GM12878 (cell line): Measurements from ENCODE around the gene TXNL4A. TPM values are rescaled to one million over a fixed set of nuclear protein-coding genes. Genes with fewer than 3 reads are reported as not detected.

Source experiments
- ATAC-seq: fragments of 200-7000 bp; cut with Tn5 transposase; 3 replicates; pipeline ENCODE4 v1.9.1; 2020; ENCODE audit warnings: mild to moderate bottlenecking, moderate library complexity
- BruUV-seq: library from RNA; stranded (reverse); fragments of 400-500 nt; replicated peaks from 2 replicates; lab custom pipeline; 2021; lab: Mats Ljungman, UMichigan
- CTCF ChIA-PET: fragments of 300-600 bp; sonication (Branson Sonifier 250); formaldehyde crosslinking; extraction: SDS; loops from one replicate; lab custom pipeline; 2021; ENCODE audit warnings: inconsistent platforms; lab: Yijun Ruan, JAX
- POLR2A ChIA-PET: fragments of 350-600 bp; formaldehyde crosslinking; extraction: SDS; loops from one replicate; lab custom pipeline; 2021; ENCODE audit warnings: inconsistent platforms; lab: Charles Lee
- RAD21 ChIA-PET: fragments of 300-600 bp; sonication (Branson Sonifier 250); formaldehyde crosslinking; loops from one replicate; lab custom pipeline; 2023; ENCODE audit warnings: antibody characterized with exemption; ENCODE audit not compliant: unreplicated experiment; lab: Charles Lee
- SMC1A ChIA-PET: fragments of 300-600 bp; sonication (Branson Sonifier 250); formaldehyde crosslinking; loops from one replicate; lab custom pipeline; 2023; ENCODE audit not compliant: unreplicated experiment, uncharacterized antibody; lab: Charles Lee
- DNase-seq: peaks from one replicate; pipeline ENCODE4 v3.0.0-alpha.2; 2011; ENCODE audit warnings: low read depth, low spot score
- FAIRE-seq: peaks from 3 replicates; lab custom pipeline; 2011; peaks lifted over from hg19 to GRCh38; lab: Jason Lieb, UNC
- H2AFZ ChIP-seq: 2 replicates; pipeline ENCODE4 v1.6.0; 2011; ENCODE audit warnings: low read depth, low read length, control low read depth; ENCODE audit not compliant: control insufficient read depth
- H3K27ac ChIP-seq: 2 replicates; pipeline ENCODE4 v1.5.1; 2011; ENCODE audit warnings: control low read depth; ENCODE audit not compliant: control insufficient read depth, insufficient read depth
- H3K27me3 ChIP-seq, 2 experiments: replicated peaks in 1 of 2; 2 replicates each; pipeline versions ENCODE4 v1.6.0 to v1.6.1; 2011; ENCODE audit warnings: low read length in 1 of 2; ENCODE audit not compliant: control insufficient read depth in 2 of 2, insufficient read depth in 2 of 2
- H3K36me3 ChIP-seq, 2 experiments: 2 replicates each; pipeline ENCODE4 v1.5.1; 2011; ENCODE audit warnings: low read length in 1 of 2; ENCODE audit not compliant: control insufficient read depth in 2 of 2, insufficient read depth in 2 of 2
- H3K4me1 ChIP-seq: 2 replicates; pipeline ENCODE4 v1.6.1; 2011; ENCODE audit warnings: mild to moderate bottlenecking, low read length, moderate library complexity, mixed read lengths; ENCODE audit not compliant: control insufficient read depth, insufficient read depth
- H3K4me2 ChIP-seq: 2 replicates; pipeline ENCODE4 v1.6.0; 2011; ENCODE audit warnings: control low read depth; ENCODE audit not compliant: control insufficient read depth, insufficient read depth
- H3K4me3 ChIP-seq: fragments of 200-600 bp; sonication (generic); 2 replicates; pipeline ENCODE4 v1.5.1; 2016
- H3K79me2 ChIP-seq: 2 replicates; pipeline ENCODE4 v1.6.0; 2011; ENCODE audit warnings: low read length; ENCODE audit not compliant: control insufficient read depth, insufficient read depth
- H3K9ac ChIP-seq: 2 replicates; pipeline ENCODE4 v1.8.0; 2011; ENCODE audit warnings: low read length, control low read depth, mixed read lengths; ENCODE audit not compliant: control insufficient read depth, insufficient read depth
- H3K9me3 ChIP-seq: replicated peaks from 3 replicates; pipeline ENCODE4 v1.5.1; 2011; ENCODE audit warnings: mild to moderate bottlenecking, low read length; ENCODE audit not compliant: control insufficient read depth, insufficient read depth
- H4K20me1 ChIP-seq: 2 replicates; pipeline ENCODE4 v1.6.0; 2011; ENCODE audit not compliant: control insufficient read depth, insufficient read depth
- ASH2L ChIP-seq: fragments of 300-600, 200-600 bp; sonication (generic); IDR thresholded peaks from 2 replicates; pipeline ENCODE4 v1.6.1; 2017; ENCODE audit warnings: low read depth, mild to moderate bottlenecking, borderline replicate concordance
- EP300 ChIP-seq, 2 experiments: fragments of 150-350 bp in 1 of 2; IDR thresholded peaks; 2 replicates each; pipeline ENCODE4 v1.6.1; 2011 to 2012; ENCODE audit warnings: low read depth in 2 of 2, low read length in 2 of 2, borderline replicate concordance in 1 of 2, improper control_type of control experiment in 1 of 2, inconsistent platforms in 1 of 2; ENCODE audit not compliant: control insufficient read depth in 1 of 2
- KLF5 ChIP-seq: fragments of 450-650 bp; IDR thresholded peaks from 2 replicates; pipeline ENCODE4 v1.6.1; 2014; ENCODE audit warnings: mild to moderate bottlenecking; ENCODE audit not compliant: partially characterized antibody
- NFXL1 ChIP-seq: fragments of 450-650 bp; IDR thresholded peaks from 2 replicates; pipeline ENCODE4 v1.6.1; 2017; ENCODE audit warnings: antibody characterized with exemption, mild to moderate bottlenecking, borderline replicate concordance
- NRF1 ChIP-seq: conservative IDR thresholded peaks from 2 replicates; pipeline ENCODE4 v1.6.1; 2011; ENCODE audit warnings: mild to moderate bottlenecking, low read depth, low read length, improper control_type of control experiment
- POLR2AphosphoS2 ChIP-seq: IDR thresholded peaks from 2 replicates; pipeline ENCODE4 v1.6.1; 2011; ENCODE audit warnings: low read depth, mild to moderate bottlenecking, low read length, improper control_type of control experiment, moderate library complexity
- RAD51 ChIP-seq: fragments of 450-650 bp; IDR thresholded peaks from 2 replicates; pipeline ENCODE4 v1.6.1; 2016; ENCODE audit warnings: moderate library complexity, mild to moderate bottlenecking, inconsistent platforms
- RELA ChIP-seq: fragments of 450-650 bp; IDR thresholded peaks from 2 replicates; pipeline ENCODE4 v1.8.0; 2014; ENCODE audit warnings: borderline replicate concordance; ENCODE audit not compliant: partially characterized antibody
- SMARCA5 ChIP-seq: fragments of 450-650 bp; IDR thresholded peaks from 2 replicates; pipeline ENCODE4 v1.6.1; 2017; ENCODE audit warnings: mild to moderate bottlenecking
- TCF3 ChIP-seq: IDR thresholded peaks from 2 replicates; pipeline ENCODE4 v1.6.1; 2012; ENCODE audit warnings: low read depth, mild to moderate bottlenecking, low read length, borderline replicate concordance; ENCODE audit not compliant: insufficient read depth
- WGBS: methylation state at CpG from one replicate; pipeline ENCODE4 v1.1.6; 2016; ENCODE audit warnings: low lambda C conversion rate; ENCODE audit not compliant: insufficient replicate concordance, insufficient coverage; ENCODE audit errors: missing lambda C conversion rate; 5-methylcytosine and 5-hydroxymethylcytosine counted together
- in situ Hi-C: fragments of 300-500 bp; cut with MboI; formaldehyde crosslinking; loops from 9 replicates; pipeline ENCODE4 v1.14.3; 2018; ENCODE audit warnings: mixed read lengths
- intact Hi-C: fragments of 100-400 bp; cut with micrococcal nuclease; formaldehyde crosslinking; loops from one replicate; pipeline ENCODE4 v1.14.2; 2022; ENCODE audit not compliant: unreplicated experiment
- polyA plus RNA-seq, 11 experiments: library from polyadenylated mRNA; depleted of rRNA in 4 of 11; unstranded in 6 of 11; stranded (reverse) in 5 of 11; fragments of >200 nt; fragmentation: Nextera tagmentation in 4 of 11; fragmentation: Illumina TruSeq in 1 of 11; extraction: Ambion mirVana in 4 of 11; extraction: Trizol in 1 of 11; gene quantifications; 1 replicate in 1 of 11; 2 replicates in 10 of 11; pipeline versions ENCODE4 v1.2.1 to v1.2.3, GENCODE V29; 2011 to 2016; ENCODE audit warnings: inconsistent platforms in 2 of 11, missing spikeins in 2 of 11, low read depth in 1 of 11
- total RNA-seq, 4 experiments: library from RNA; depleted of rRNA in 3 of 4; stranded (reverse); fragments of >200 nt in 3 of 4; fragmentation: Illumina TruSeq in 1 of 4; extraction: Trizol in 1 of 4; gene quantifications; 2 replicates each; pipeline versions ENCODE4 v1.2.1 to v1.2.3, GENCODE V29; 2013 to 2021
- TF ChIP-seq, protein P1 (sequence below): IDR thresholded peaks from 2 replicates; pipeline ENCODE4 v1.6.1; 2012; ENCODE audit warnings: improper control_type of control experiment, low read depth, low read length; ENCODE audit not compliant: insufficient replicate concordance

The TXNL4A gene
- total and polyA plus RNA-seq, 10 of the 15 experiments (the other 5 are each of a cell fraction or from before 2014, with no cell fraction given): 38.4 to 329 (median 128) TPM

DNA sequence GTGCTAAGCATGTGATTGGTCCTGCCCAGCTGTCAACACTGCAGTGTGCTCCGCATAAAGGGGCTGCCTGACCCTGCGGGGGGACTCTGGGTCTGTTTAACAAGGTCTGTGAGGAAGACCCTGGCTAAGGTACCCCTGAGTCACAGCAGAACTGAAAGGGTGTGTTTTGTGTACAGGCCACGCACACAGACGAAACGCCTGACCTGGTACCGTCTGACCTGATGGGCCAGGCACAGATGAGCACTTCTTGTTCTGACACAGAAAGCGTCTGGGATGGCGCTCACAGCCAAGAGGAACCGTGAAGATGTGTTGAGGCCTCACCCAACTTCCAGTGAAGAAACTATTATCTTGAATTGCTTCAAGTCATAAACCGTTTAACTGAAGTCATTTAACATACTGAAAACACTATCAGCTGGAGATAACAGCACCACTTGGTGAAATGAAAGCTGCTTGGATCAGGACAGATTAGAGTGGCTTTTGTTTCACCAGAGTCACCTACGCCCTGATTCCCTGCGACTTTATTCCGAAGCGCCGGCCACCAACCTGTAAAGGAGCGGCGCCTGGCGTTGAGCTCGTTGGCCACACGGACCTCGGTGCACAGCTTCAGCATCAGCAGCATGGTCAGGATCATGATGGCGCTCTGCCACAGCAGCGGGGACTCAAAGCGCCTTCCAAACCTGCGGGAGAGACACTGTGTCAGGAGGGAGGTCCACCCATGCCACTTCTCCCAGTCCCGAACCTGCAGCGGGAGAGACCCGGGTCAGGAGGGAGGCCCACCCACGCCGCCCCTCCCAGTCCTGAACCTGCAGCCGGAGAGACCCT lies 45.4 kb downstream of the TXNL4A start:
- Histone ChIP-seq H3K4me2 (no peak overlapping the region), H3K4me3 (no peak overlapping the region), H3K9ac (no peak overlapping the region), H4K20me1 (no peaks in the 10 kb centered on the region), H2AFZ (no peak overlapping the region), H3K36me3 (peaks cover 10 to 14% of the 10 kb centered on the region in 2 experiments), H3K9me3 (no peaks in the 10 kb centered on the region; the same call in 2 of the 3 replicates), H3K4me1 (peaks cover 30% of the 10 kb centered on the region), H3K27ac (no peak overlapping the region), H3K27me3 (no peaks in the 10 kb centered on the region), H3K79me2 (peaks cover 13% of the 10 kb centered on the region)
- ChIA-PET SMC1A (interaction anchor here (1.0 kb wide), 1 partner anchor 163 kb away, joined by 3 read pairs; no protein-coding TSS in a partner anchor), RAD21 (no interaction called here), CTCF (interaction anchor here (0.8 kb wide), 1 partner anchor 20 kb away, joined by 3 read pairs; no protein-coding TSS in a partner anchor), POLR2A (no interaction called here)
- no peak for TF ChIP-seq RAD51
- TF ChIP-seq POLR2AphosphoS2: no peak
- no peak for TF ChIP-seq ASH2L
- no peak for TF ChIP-seq TCF3
- TF ChIP-seq, protein P1, sequence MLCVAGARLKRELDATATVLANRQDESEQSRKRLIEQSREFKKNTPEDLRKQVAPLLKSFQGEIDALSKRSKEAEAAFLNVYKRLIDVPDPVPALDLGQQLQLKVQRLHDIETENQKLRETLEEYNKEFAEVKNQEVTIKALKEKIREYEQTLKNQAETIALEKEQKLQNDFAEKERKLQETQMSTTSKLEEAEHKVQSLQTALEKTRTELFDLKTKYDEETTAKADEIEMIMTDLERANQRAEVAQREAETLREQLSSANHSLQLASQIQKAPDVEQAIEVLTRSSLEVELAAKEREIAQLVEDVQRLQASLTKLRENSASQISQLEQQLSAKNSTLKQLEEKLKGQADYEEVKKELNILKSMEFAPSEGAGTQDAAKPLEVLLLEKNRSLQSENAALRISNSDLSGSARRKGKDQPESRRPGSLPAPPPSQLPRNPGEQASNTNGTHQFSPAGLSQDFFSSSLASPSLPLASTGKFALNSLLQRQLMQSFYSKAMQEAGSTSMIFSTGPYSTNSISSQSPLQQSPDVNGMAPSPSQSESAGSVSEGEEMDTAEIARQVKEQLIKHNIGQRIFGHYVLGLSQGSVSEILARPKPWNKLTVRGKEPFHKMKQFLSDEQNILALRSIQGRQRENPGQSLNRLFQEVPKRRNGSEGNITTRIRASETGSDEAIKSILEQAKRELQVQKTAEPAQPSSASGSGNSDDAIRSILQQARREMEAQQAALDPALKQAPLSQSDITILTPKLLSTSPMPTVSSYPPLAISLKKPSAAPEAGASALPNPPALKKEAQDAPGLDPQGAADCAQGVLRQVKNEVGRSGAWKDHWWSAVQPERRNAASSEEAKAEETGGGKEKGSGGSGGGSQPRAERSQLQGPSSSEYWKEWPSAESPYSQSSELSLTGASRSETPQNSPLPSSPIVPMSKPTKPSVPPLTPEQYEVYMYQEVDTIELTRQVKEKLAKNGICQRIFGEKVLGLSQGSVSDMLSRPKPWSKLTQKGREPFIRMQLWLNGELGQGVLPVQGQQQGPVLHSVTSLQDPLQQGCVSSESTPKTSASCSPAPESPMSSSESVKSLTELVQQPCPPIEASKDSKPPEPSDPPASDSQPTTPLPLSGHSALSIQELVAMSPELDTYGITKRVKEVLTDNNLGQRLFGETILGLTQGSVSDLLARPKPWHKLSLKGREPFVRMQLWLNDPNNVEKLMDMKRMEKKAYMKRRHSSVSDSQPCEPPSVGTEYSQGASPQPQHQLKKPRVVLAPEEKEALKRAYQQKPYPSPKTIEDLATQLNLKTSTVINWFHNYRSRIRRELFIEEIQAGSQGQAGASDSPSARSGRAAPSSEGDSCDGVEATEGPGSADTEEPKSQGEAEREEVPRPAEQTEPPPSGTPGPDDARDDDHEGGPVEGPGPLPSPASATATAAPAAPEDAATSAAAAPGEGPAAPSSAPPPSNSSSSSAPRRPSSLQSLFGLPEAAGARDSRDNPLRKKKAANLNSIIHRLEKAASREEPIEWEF: no peak
- TF ChIP-seq NFXL1: no peak
- TF ChIP-seq SMARCA5: no peak
- TF ChIP-seq EP300 (IDR thresholded peaks at IDR 0.05; ENCODE audit: borderline replicate concordance in 1 of 2, control insufficient read depth in 1 of 2, low read depth in 2 of 2, low read length in 2 of 2): no peak
- no peak for TF ChIP-seq RELA
- no peak for TF ChIP-seq NRF1
- no peak for TF ChIP-seq KLF5
- BruUV-seq: no TSS peak
- in situ Hi-C loops: no loop called here
- ATAC-seq (no peak), DNase-seq (no peak), FAIRE-seq (no peak)
- intact Hi-C loops: no loop called here
- 92% methylated on average over 30 of the region's 31 CpGs for WGBS
